GM12801 (cell line): ENCODE measurements around the gene SEC22C.

Experiments
- CTCF ChIP-seq: IDR thresholded peaks from one replicate; pipeline ENCODE4 v1.5.1; 2011; ENCODE audit warnings: control low read depth; ENCODE audit not compliant: insufficient read length; ENCODE audit errors: extremely low read depth

The SEC22C gene

GRCh38 chr3:42581709-42582473 is at the start of gene SEC22C:
TSS of gene SEC22C (minus strand) at chr3:42581967. CDS start at chr3:42569046, 12,921 bp downstream.
- TF ChIP-seq CTCF = no peak

GRCh38 chr3:42613462-42613861 is 31.7 kb upstream of the SEC22C start:
- no peak for TF ChIP-seq CTCF

- no peak for TF ChIP-seq CTCF
These were observed 31.2 kb upstream of the SEC22C start for GRCh38 chr3:42612928-42613327.

GRCh38 chr3:42612217-42612616 is 30.4 kb upstream of the SEC22C start:
- TF ChIP-seq CTCF = no peak

GRCh38 chr3:42610976-42611375 is 29.2 kb upstream of the SEC22C start:
- TF ChIP-seq CTCF = no peak

GRCh38 chr3:42608581-42608980 is 26.8 kb upstream of the SEC22C start:
- TF ChIP-seq CTCF = no peak

- TF ChIP-seq CTCF = no peak
These were observed 23.9 kb upstream of the SEC22C start for GRCh38 chr3:42605546-42606173.
